ENCODE measurements around the gene PPAT. TPM values are rescaled to one million over a fixed set of nuclear protein-coding genes. Genes with fewer than 3 reads are reported as not detected.

Gene PPAT
- total RNA-seq: 10 to 100 TPM in 1 of 5 donors, 1 to 10 TPM in 3, not detected in 1; 1.3 to 13.6 (median 7.3) TPM
- polyA plus RNA-seq: 1 to 10 TPM; 2.4 to 3.2 (median 2.9) TPM
- long read RNA-seq, donor 1: 0 reads
- long read RNA-seq, donor 2, full-length matches to known transcripts: 2 of 2 reads
- long read RNA-seq, donor 2, partial matches to known transcripts: 0 of 2 reads
- long read RNA-seq, donor 2, other reads (novel, unspliced or antisense): 0 of 2 reads
- long read RNA-seq, donor 3, partial matches to known transcripts: 0 of 2 reads
- long read RNA-seq, donor 3, other reads (novel, unspliced or antisense): 0 of 2 reads
- long read RNA-seq, donor 4: 0 reads
- long read RNA-seq, donor 5, partial matches to known transcripts: 38 of 56 reads
- long read RNA-seq, donor 5, other reads (novel, unspliced or antisense): 15 of 56 reads
- long read RNA-seq, donor 6: 0 reads
- long read RNA-seq, donor 7, full-length matches to known transcripts: 2 of 2 reads
- long read RNA-seq, donor 7, partial matches to known transcripts: 0 of 2 reads
- long read RNA-seq, donor 7, other reads (novel, unspliced or antisense): 0 of 2 reads
- long read RNA-seq, donor 8, full-length matches to known transcripts: 4 of 58 reads
- long read RNA-seq, donor 8, partial matches to known transcripts: 54 of 58 reads
- long read RNA-seq, donor 8, other reads (novel, unspliced or antisense): 0 of 58 reads
- long read RNA-seq, donor 9: 0 reads
- long read RNA-seq, donor 10, partial matches to known transcripts: 0 of 1 reads
- long read RNA-seq, donor 10, other reads (novel, unspliced or antisense): 0 of 1 reads

DNA sequence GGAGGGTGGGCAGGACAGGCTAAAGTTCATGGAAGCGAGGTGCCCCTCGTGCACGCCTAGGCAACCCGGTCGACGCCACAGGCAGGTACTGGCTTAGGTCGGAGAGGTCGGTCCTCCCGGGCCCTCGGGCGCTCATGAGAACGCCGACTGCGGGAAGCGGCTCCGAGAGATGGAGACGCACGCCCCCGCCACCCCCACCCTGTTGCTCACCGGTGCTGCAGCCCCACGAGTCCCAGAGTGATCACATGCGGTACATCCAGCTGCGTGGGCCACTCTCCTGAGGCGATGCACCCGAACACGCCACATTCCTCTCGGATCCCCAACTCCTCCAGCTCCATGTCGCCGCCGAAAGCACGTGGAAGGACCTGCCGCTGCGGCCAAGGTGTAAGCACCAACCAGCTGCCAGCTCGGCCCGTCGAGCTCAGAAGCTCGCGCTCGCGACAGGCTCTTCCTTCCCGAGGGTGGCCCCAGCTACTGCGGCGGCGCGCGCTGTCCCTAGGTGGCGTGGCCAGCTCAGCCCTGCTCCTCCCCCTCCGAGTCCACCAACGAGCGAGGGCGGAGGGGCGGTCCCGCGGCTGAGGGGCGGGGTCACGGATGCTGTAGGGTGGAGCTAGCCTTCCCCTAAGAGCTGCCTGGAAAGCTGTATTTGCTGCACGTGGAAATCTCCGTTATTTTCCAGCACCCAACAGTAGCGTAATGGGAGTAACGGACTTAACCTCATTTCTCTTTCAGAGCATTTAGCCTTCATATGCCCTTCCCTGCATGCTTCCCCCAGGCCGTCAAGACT, at the start of gene PPAT:
PPAT (minus strand) TSS at position 476 of the 787 bp plus-strand sequence; CDS start at position 338, 138 bp downstream.
- Histone ChIP-seq H3K4me1 (peaks cover 8 to 35% (median 33%) of the 10 kb centered on the region in 4 donors), H3K27me3 (no peaks in the 10 kb centered on the region), H3K4me3 (peak within 1 kb of the TSS; percentile 73 to 93 (median 83)), H3K9me3 (no peaks in the 10 kb centered on the region), H3K27ac (peak within 1 kb of the TSS; percentile 85 to 96 (median 95)), H3K36me3 (no peaks in the 10 kb centered on the region)
- 0% methylated on average over 13 to 61 of the region's 61 CpGs for WGBS, 5 donors
- intact Hi-C loops (cut with DNase I; ENCODE audit: low total_unique reads): no loop called here
- DNase-seq: peak; percentile 99 to 100
- TF ChIP-seq CTCF (IDR thresholded peaks at IDR 0.05): peak in 4 of 7 experiments; percentile 14 to 60 (median 35)
- peak; percentile 80 to 95 (median 80) for TF ChIP-seq POLR2AphosphoS5 (IDR thresholded peaks at IDR 0.05)
- TF ChIP-seq POLR2A (IDR thresholded peaks at IDR 0.05): no peak
- peak; percentile 30 for TF ChIP-seq EP300 (IDR thresholded peaks at IDR 0.05)

GRCh38 chr4:56480691-56481090, 45.3 kb upstream of the PPAT start:
- Histone ChIP-seq H3K4me3 (no peak overlapping the region), H3K9me3 (no peaks in the 10 kb centered on the region), H3K27ac (no peak overlapping the region), H3K4me1 (no peaks in the 10 kb centered on the region), H3K36me3 (peaks cover 37 to 100% (median 99%) of the 10 kb centered on the region in 4 donors), H3K27me3 (no peaks in the 10 kb centered on the region)
- no peak for DNase-seq
- no peak for TF ChIP-seq EP300 (IDR thresholded peaks at IDR 0.05)
- TF ChIP-seq POLR2A (IDR thresholded peaks at IDR 0.05): no peak
- TF ChIP-seq CTCF (IDR thresholded peaks at IDR 0.05): no peak
- TF ChIP-seq POLR2AphosphoS5 (IDR thresholded peaks at IDR 0.05): no peak
- intact Hi-C loops (cut with DNase I; ENCODE audit: low total_unique reads): no loop called here
- 87 to 93% (median 90%) methylated on average over 3 of the region's 3 CpGs for WGBS, 5 donors

DNA sequence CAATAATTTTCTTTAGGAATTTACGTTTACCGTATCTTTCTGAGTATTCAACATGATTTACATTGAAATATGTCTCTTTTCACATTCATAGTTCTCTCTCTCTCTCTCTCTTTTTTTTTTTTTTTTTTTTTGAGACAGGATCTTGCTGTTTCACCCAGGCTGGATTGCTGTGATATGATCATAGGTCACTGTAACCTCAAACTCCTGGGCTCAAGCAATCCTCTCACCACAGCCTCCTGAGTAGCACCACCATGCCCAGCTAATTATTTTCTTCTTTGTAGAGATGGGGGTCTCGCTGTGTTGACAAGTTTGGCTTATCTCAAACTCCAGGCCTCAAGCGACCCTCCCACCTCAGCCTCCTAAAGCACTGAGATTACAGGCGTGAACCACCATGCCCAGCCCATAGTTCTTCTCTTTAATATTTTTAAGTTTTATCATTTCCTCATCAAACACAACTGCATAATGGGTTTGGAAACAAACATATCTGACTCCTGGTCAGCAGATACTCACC, 41.8 kb upstream of the PPAT start:
- H3K4me1 ChIP-seq: no peaks in the 10 kb centered on the region
- peaks cover 54 to 100% (median 99%) of the 10 kb centered on the region in 4 donors for H3K36me3 ChIP-seq
- 92 to 97% (median 93%) methylated on average over 5 of the region's 5 CpGs for WGBS, 5 donors
- TF ChIP-seq EP300 (IDR thresholded peaks at IDR 0.05) (no peak), POLR2A (IDR thresholded peaks at IDR 0.05) (no peak), POLR2AphosphoS5 (IDR thresholded peaks at IDR 0.05) (no peak), CTCF (IDR thresholded peaks at IDR 0.05) (no peak)
- intact Hi-C loops (cut with DNase I; ENCODE audit: low total_unique reads): no loop called here
- no peaks in the 10 kb centered on the region for H3K27me3 ChIP-seq
- H3K4me3 ChIP-seq: no peak overlapping the region
- H3K27ac ChIP-seq: no peak overlapping the region
- no peak for DNase-seq
- H3K9me3 ChIP-seq: no peaks in the 10 kb centered on the region
